ENCODE measurements around the gene NLN.

DNA sequence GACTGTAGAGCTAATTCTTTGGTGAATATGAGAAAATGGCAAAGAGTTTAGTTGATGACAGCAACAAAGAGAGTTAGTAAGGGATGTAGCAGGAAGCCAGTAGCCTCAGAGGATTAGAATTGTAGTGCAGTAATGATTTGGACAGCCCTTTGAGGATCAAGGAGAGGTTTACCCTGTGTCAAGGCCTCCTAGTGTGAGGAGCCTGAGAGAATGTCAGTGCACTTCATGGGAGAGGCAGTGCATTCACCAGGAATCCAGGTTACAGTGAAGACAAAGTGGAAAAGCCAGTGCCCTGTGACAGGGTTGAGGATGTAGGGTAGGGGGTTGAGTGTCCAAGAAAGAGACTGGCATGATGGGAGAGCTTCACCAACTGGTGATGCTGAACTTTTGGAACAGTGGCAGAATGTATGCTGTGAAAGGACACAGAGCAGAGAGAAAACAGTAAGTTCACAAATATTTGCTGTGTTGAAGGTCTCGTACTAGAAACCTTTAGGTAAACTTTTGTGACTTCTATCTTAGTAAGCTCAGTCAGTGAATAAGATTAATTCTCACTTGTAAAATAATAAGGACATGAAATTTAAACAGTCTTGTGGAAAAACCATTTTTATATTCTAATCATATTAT, 27.3 kb downstream of the NLN start:
- TF ChIP-seq, protein P1, sequence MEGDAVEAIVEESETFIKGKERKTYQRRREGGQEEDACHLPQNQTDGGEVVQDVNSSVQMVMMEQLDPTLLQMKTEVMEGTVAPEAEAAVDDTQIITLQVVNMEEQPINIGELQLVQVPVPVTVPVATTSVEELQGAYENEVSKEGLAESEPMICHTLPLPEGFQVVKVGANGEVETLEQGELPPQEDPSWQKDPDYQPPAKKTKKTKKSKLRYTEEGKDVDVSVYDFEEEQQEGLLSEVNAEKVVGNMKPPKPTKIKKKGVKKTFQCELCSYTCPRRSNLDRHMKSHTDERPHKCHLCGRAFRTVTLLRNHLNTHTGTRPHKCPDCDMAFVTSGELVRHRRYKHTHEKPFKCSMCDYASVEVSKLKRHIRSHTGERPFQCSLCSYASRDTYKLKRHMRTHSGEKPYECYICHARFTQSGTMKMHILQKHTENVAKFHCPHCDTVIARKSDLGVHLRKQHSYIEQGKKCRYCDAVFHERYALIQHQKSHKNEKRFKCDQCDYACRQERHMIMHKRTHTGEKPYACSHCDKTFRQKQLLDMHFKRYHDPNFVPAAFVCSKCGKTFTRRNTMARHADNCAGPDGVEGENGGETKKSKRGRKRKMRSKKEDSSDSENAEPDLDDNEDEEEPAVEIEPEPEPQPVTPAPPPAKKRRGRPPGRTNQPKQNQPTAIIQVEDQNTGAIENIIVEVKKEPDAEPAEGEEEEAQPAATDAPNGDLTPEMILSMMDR (IDR thresholded peaks at IDR 0.05): no peak
- TF ChIP-seq POLR2A (IDR thresholded peaks at IDR 0.05): no peak

Data from thyroid gland (tissue), 4 donors.